ENCODE data around the gene SLC66A3.

DNA sequence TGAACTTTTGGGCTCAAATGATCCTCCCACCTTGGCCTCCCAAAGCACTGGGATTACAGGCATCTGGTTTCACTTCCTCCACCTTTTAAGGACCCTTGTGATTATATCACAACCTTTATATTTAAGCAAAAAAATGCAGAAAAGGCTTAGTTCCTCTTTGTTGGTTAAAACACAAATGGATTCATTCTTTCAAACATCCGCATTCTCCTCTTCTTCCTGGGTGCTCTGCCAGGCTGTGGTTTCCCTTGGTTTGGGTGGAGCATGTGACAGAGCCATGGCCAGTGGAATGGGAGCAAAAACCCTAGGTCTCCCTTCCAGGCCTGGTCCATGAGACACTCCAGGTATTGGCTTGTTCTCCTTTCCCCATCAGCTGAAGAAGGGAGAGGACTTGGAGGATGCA, 9.9 kb upstream of the SLC66A3 start:
- TF ChIP-seq EZH2 (IDR thresholded peaks at IDR 0.05; ENCODE audit: insufficient read depth, poor library complexity, severe bottlenecking) (no peak), EZH2phosphoT487 (IDR thresholded peaks at IDR 0.05; ENCODE audit: insufficient read depth, low read depth) (no peak)

All from GM23248 (cell line).